ENCODE results near the gene PRDM5.
"Not testable (repeated sequence)": the region's sequence is repeated elsewhere in the genome, so short reads cannot be mapped to it uniquely, and the experiment has no call there.

PRDM5 gene

DNA sequence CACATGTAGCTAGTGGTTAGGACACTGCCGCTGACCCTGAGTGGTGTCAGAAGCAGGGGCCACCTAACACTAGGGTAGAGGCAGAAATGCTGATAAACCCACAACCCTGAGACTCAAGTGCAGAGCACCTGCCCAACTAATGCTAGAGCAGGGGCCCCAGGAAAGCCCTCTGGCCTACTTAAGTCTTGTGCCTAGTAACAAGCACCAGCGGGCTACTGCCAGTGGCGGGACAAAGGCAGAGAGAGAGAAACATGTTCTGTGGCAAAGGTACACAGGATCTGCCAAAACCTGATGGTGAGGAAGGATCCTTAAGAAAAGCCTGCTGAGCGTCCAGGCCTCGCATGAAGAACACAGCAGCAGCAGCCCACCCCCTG is 172.4 kb downstream of the PRDM5 start:
- no peak for DNase-seq (ENCODE audit: low read depth)
- TF ChIP-seq, protein P1, sequence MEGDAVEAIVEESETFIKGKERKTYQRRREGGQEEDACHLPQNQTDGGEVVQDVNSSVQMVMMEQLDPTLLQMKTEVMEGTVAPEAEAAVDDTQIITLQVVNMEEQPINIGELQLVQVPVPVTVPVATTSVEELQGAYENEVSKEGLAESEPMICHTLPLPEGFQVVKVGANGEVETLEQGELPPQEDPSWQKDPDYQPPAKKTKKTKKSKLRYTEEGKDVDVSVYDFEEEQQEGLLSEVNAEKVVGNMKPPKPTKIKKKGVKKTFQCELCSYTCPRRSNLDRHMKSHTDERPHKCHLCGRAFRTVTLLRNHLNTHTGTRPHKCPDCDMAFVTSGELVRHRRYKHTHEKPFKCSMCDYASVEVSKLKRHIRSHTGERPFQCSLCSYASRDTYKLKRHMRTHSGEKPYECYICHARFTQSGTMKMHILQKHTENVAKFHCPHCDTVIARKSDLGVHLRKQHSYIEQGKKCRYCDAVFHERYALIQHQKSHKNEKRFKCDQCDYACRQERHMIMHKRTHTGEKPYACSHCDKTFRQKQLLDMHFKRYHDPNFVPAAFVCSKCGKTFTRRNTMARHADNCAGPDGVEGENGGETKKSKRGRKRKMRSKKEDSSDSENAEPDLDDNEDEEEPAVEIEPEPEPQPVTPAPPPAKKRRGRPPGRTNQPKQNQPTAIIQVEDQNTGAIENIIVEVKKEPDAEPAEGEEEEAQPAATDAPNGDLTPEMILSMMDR (IDR thresholded peaks at IDR 0.05; ENCODE audit: low read depth, low read length), result no peak
- TF ChIP-seq, protein P2, sequence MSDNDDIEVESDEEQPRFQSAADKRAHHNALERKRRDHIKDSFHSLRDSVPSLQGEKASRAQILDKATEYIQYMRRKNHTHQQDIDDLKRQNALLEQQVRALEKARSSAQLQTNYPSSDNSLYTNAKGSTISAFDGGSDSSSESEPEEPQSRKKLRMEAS (IDR thresholded peaks at IDR 0.05; ENCODE audit: low read depth, low read length), result no peak
- no peak for TF ChIP-seq POLR2A (IDR thresholded peaks at IDR 0.05; ENCODE audit: extremely low read depth, insufficient read length)
- no peak for TF ChIP-seq MYC (IDR thresholded peaks at IDR 0.05; ENCODE audit: low read depth, low read length)
- H3K4me3 ChIP-seq (ENCODE audit: low read depth, low read length), result no peak overlapping the region

DNA sequence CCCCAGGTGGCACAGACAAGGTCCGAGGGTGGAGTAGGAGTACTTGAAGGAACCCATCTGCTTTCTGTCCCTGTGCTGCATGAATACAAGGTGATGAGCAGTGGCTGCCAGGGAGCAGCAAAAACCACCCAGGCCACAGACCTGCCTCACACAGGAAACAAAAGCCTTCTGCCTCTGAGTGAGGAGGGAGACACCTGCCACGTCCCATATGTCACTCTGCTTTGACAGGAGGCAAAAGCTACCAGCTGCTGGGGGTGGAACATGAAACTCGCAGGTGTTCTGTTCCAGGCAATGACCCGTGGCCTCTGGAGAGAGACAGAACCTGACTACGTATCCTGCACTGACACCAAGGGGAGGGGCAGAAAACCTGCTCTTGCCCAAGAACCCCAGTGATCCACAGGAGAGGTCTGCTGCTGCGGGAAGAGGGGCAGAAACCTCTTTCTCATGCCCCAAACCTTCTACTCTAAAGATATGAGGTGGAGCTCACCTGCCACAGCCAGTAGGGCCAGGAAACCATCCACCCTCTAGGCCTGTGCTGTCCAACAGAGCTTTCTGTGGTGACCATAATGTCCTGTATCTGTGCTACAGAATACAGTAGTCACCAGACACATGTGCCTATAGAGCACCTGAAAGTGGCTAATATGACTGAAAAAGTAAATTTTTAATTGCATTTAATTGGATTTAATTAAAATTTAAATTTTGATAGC is 172.9 kb downstream of the PRDM5 start:
- TF ChIP-seq, protein P1 (IDR thresholded peaks at IDR 0.05; ENCODE audit: low read depth, low read length), result no peak
- TF ChIP-seq, protein P2 (IDR thresholded peaks at IDR 0.05; ENCODE audit: low read depth, low read length), result no peak
- no peak for TF ChIP-seq MYC (IDR thresholded peaks at IDR 0.05; ENCODE audit: low read depth, low read length)
- no peak for TF ChIP-seq POLR2A (IDR thresholded peaks at IDR 0.05; ENCODE audit: extremely low read depth, insufficient read length)
- no peak for DNase-seq (ENCODE audit: low read depth)
- H3K4me3 ChIP-seq (ENCODE audit: low read depth, low read length), result no peak overlapping the region

DNA sequence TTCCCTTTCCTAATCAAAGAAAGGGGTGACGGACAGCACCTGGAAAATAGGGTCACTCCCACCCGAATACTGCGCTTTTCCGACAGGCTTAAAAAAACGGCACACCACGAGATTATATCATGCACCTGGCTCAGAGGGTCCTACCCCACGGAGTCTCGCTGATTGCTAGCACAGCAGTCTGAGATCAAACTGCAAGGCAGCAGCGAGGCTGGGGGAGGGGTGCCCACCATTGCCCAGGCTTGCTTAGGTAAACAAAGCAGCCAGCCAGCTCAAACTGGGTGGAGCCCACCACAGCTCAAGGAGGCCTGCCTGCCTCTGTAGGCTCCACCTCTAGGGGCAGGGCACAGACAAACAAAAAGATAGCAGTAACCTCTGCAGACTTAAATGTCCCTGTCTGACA is 180.9 kb downstream of the PRDM5 start:
- not testable (repeated sequence) for H3K4me3 ChIP-seq (ENCODE audit: low read depth, low read length); DNase-seq (ENCODE audit: low read depth)

DNA sequence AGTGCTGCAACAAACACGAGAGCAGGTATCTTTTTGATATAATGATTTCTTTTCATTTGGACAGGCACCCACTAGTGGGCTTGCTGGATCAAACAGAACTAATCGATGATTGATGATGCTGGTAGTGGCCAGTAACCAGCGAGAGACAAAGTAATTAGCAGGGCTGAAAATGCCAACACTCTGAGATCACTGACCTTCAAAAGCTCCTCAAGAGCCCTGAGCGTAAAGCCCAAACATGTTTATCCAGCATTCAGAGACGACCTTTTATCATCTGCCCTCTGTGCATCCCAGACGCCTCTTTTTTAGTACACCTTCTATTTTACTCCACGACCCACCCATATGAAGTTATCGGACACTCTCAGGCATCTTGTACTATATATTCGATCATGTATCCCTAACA is 186.2 kb downstream of the PRDM5 start:
- no peak for DNase-seq (ENCODE audit: low read depth)
- H3K4me3 ChIP-seq (ENCODE audit: low read depth, low read length), result no peak overlapping the region
- TF ChIP-seq MYC (IDR thresholded peaks at IDR 0.05; ENCODE audit: low read depth, low read length) (no peak), POLR2A (IDR thresholded peaks at IDR 0.05; ENCODE audit: extremely low read depth, insufficient read length) (no peak)
- TF ChIP-seq, protein P2 (IDR thresholded peaks at IDR 0.05; ENCODE audit: low read depth, low read length), result no peak
- TF ChIP-seq, protein P1 (IDR thresholded peaks at IDR 0.05; ENCODE audit: low read depth, low read length), result no peak

DNA sequence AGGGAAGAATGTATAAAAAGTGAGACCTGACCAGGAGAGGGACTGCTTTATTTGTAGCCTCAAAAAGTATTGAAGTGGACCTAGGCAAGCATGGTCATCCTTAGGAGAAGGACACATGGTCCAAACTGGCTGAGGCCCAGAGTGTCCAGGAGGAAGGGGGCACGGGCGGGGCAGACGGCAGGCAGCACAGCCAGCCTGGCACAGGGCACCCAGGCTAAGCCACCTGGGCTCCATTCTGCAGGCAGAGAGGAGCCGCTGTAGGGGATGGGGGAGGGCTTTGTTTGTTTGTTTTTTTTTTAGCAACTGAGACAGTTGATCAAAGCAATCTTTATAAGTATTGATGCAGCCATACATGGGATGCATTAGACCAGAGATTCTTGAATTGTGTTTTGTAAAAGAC is 188.6 kb downstream of the PRDM5 start:
- TF ChIP-seq, protein P1 (IDR thresholded peaks at IDR 0.05; ENCODE audit: low read depth, low read length), result no peak
- TF ChIP-seq POLR2A (IDR thresholded peaks at IDR 0.05; ENCODE audit: extremely low read depth, insufficient read length) (no peak), MYC (IDR thresholded peaks at IDR 0.05; ENCODE audit: low read depth, low read length) (no peak)
- TF ChIP-seq, protein P2 (IDR thresholded peaks at IDR 0.05; ENCODE audit: low read depth, low read length), result no peak
- H3K4me3 ChIP-seq (ENCODE audit: low read depth, low read length), result no peak overlapping the region
- DNase-seq (ENCODE audit: low read depth), result no peak

DNA sequence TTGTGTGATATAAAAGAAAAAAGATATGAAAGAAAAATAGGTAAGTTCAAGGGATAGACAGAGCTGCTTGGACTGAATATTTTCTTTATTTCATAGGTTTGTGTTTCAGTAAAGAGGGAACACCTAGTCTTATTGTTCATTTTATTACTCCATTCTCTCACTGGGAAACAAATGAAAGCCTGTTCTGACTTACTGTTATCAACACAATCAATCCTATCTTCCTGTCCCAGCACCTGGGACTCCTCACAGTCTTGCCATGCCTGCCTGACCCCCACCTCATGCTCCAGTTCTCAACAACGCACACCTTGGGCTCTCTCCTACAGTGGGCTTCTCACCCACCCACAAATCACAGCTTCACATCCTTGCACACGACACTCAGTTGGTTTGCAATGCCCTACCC is 189.5 kb downstream of the PRDM5 start:
- no peak for DNase-seq (ENCODE audit: low read depth)
- H3K4me3 ChIP-seq (ENCODE audit: low read depth, low read length), result no peak overlapping the region
- TF ChIP-seq, protein P1 (IDR thresholded peaks at IDR 0.05; ENCODE audit: low read depth, low read length), result no peak
- TF ChIP-seq POLR2A (IDR thresholded peaks at IDR 0.05; ENCODE audit: extremely low read depth, insufficient read length) (no peak), MYC (IDR thresholded peaks at IDR 0.05; ENCODE audit: low read depth, low read length) (no peak)
- TF ChIP-seq, protein P2 (IDR thresholded peaks at IDR 0.05; ENCODE audit: low read depth, low read length), result no peak

Data from NB4 (cell line).